SU-DHL-6 (cell line): ENCODE data around the gene ARMC5.

Source experiments
- H2AFZ ChIP-seq: fragments of 200-600 bp; sonication (generic); 2 replicates; pipeline ENCODE4 v1.6.1; 2014; ENCODE audit warnings: low read depth, mild to moderate bottlenecking, moderate library complexity, mixed read lengths, antibody characterized with exemption, low read length; ENCODE audit not compliant: severe bottlenecking
- H3F3A ChIP-seq: fragments of 200-600 bp; shearing (Covaris generic); 2 replicates; pipeline ENCODE4 v1.6.0; 2016; ENCODE audit warnings: antibody characterized with exemption, mild to moderate bottlenecking; ENCODE audit not compliant: insufficient read depth
- H3K27ac ChIP-seq: fragments of 200-600 bp; sonication (generic); 2 replicates; pipeline ENCODE4 v1.5.1; 2016; ENCODE audit warnings: low read depth, mild to moderate bottlenecking, low read length, moderate library complexity, mixed read lengths
- H3K27me3 ChIP-seq: fragments of 200-600 bp; sonication (generic), shearing (Covaris generic); 2 replicates; pipeline ENCODE4 v1.6.0; 2014; ENCODE audit warnings: mild to moderate bottlenecking, low read length
- H3K36me3 ChIP-seq: fragments of 200-600 bp; sonication (generic); 2 replicates; pipeline ENCODE4 v1.6.1; 2014; ENCODE audit warnings: mild to moderate bottlenecking, low read length, mixed read lengths
- H3K4me2 ChIP-seq: fragments of 300-600, 200-600 bp; shearing (Covaris generic), sonication (generic); 2 replicates; pipeline ENCODE4 v1.6.0; 2014; ENCODE audit warnings: low read length, low read depth, mild to moderate bottlenecking; ENCODE audit not compliant: poor library complexity, severe bottlenecking
- H3K4me3 ChIP-seq: fragments of 200-600 bp; sonication (generic); 2 replicates; pipeline ENCODE4 v1.5.1; 2014; ENCODE audit warnings: antibody characterized with exemption, low read length, mild to moderate bottlenecking, mixed read lengths; ENCODE audit not compliant: insufficient read depth, poor library complexity, severe bottlenecking
- H3K79me2 ChIP-seq: fragments of 200-600 bp; sonication (generic); 2 replicates; pipeline ENCODE4 v1.6.1; 2014; ENCODE audit warnings: mild to moderate bottlenecking, low read length, moderate library complexity; ENCODE audit not compliant: insufficient read depth
- H3K9ac ChIP-seq: fragments of 200-600 bp; sonication (generic); 2 replicates; pipeline ENCODE4 v1.7.0; 2014; ENCODE audit warnings: mild to moderate bottlenecking, low read length
- H3K9me2 ChIP-seq: fragments of 200-600 bp; sonication (generic); replicated peaks from 2 replicates; pipeline ENCODE4 v1.6.1; 2014; ENCODE audit warnings: low read length; ENCODE audit not compliant: insufficient read depth
- H3K9me3 ChIP-seq: fragments of 200-600 bp; sonication (generic); 2 replicates; pipeline ENCODE4 v1.6.1; 2014; ENCODE audit warnings: low read length, mixed read lengths; ENCODE audit not compliant: insufficient read depth
- H4K20me1 ChIP-seq: fragments of 200-600 bp; sonication (generic); 2 replicates; pipeline ENCODE4 v1.6.1; 2014; ENCODE audit warnings: low read depth, mild to moderate bottlenecking, antibody characterized with exemption, low read length, moderate library complexity, mixed read lengths
- CTCF ChIP-seq: fragments of 200-600 bp; sonication (generic); IDR thresholded peaks from one replicate; pipeline ENCODE4 v1.5.1; 2017; ENCODE audit warnings: antibody characterized with exemption, mild to moderate bottlenecking, low read length, moderate library complexity; ENCODE audit not compliant: insufficient read depth, poor library complexity, severe bottlenecking
- EZH2phosphoT487 ChIP-seq: fragments of 200-600 bp; sonication (generic), shearing (Covaris generic); conservative IDR thresholded peaks from 2 replicates; pipeline ENCODE4 v1.6.1; 2018; ENCODE audit warnings: mild to moderate bottlenecking, antibody characterized with exemption, low read length, moderate library complexity, mixed read lengths

ARMC5 gene

GRCh38 chr16:31498493-31498892 lies 39.2 kb downstream of the ARMC5 start:
- no peak overlapping the region for H3K27ac ChIP-seq
- H3K9me3 ChIP-seq: no peaks in the 10 kb centered on the region
- no peak overlapping the region for H3K4me2 ChIP-seq
- no peaks in the 10 kb centered on the region for H3K79me2 ChIP-seq
- H3K4me3 ChIP-seq: no peak overlapping the region
- H3K9me2 ChIP-seq: no peaks in the 10 kb centered on the region
- no peaks in the 10 kb centered on the region for H3F3A ChIP-seq
- H3K9ac ChIP-seq: no peak overlapping the region
- no peaks in the 10 kb centered on the region for H4K20me1 ChIP-seq
- no peak for TF ChIP-seq EZH2phosphoT487
- TF ChIP-seq CTCF: no peak
- no peaks in the 10 kb centered on the region for H3K27me3 ChIP-seq
- H2AFZ ChIP-seq: no peak overlapping the region
- H3K36me3 ChIP-seq: no peaks in the 10 kb centered on the region

- no peak overlapping the region for H3K4me2 ChIP-seq
- no peak overlapping the region for H3K9ac ChIP-seq
- no peak overlapping the region for H2AFZ ChIP-seq
- H3K9me2 ChIP-seq: no peaks in the 10 kb centered on the region
- no peaks in the 10 kb centered on the region for H4K20me1 ChIP-seq
- H3K36me3 ChIP-seq: no peaks in the 10 kb centered on the region
- H3K27ac ChIP-seq: no peak overlapping the region
- H3K27me3 ChIP-seq: no peaks in the 10 kb centered on the region
- no peak overlapping the region for H3K4me3 ChIP-seq
- H3F3A ChIP-seq: no peaks in the 10 kb centered on the region
- H3K79me2 ChIP-seq: no peaks in the 10 kb centered on the region
- no peak for TF ChIP-seq CTCF
- TF ChIP-seq EZH2phosphoT487: no peak
- H3K9me3 ChIP-seq: no peaks in the 10 kb centered on the region
Observed at GRCh38 chr16:31499928-31500327, 40.6 kb downstream of the ARMC5 start.

- no peak overlapping the region for H3K9ac ChIP-seq
- H3K79me2 ChIP-seq: no peaks in the 10 kb centered on the region
- H3K9me2 ChIP-seq: no peaks in the 10 kb centered on the region
- no peak overlapping the region for H3K27ac ChIP-seq
- H3K36me3 ChIP-seq: no peaks in the 10 kb centered on the region
- no peaks in the 10 kb centered on the region for H3K9me3 ChIP-seq
- no peak for TF ChIP-seq EZH2phosphoT487
- TF ChIP-seq CTCF: no peak
- H4K20me1 ChIP-seq: no peaks in the 10 kb centered on the region
- H2AFZ ChIP-seq: no peak overlapping the region
- no peak overlapping the region for H3K4me2 ChIP-seq
- no peaks in the 10 kb centered on the region for H3F3A ChIP-seq
- no peaks in the 10 kb centered on the region for H3K27me3 ChIP-seq
- H3K4me3 ChIP-seq: no peak overlapping the region
Observed at GRCh38 chr16:31501226-31501965, 42.1 kb downstream of the ARMC5 start.
